Stomach smooth muscle (tissue), 2 donors: Measurements from ENCODE around the gene SPIRE2.
"Not testable (repeated sequence)": the region's sequence is repeated elsewhere in the genome, so short reads cannot be mapped to it uniquely, and the experiment has no call there.

Experiments
- H3K27ac ChIP-seq: one replicate; pipeline ENCODE4 v1.7.0; 2013; ENCODE audit warnings: mild to moderate bottlenecking, low read length, inconsistent platforms
- H3K27me3 ChIP-seq, 2 donors: one replicate each; pipeline ENCODE4 v1.7.0; 2013; ENCODE audit warnings: low read length in 2 of 2; ENCODE audit not compliant: insufficient read depth in 2 of 2, control insufficient read depth in 1 of 2
- H3K36me3 ChIP-seq, 2 donors: one replicate each; pipeline ENCODE4 v1.7.0; 2013; ENCODE audit warnings: low read length in 2 of 2; ENCODE audit not compliant: control insufficient read depth in 2 of 2, insufficient read depth in 2 of 2
- H3K4me1 ChIP-seq: one replicate; pipeline ENCODE4 v1.7.0; 2013; ENCODE audit warnings: low read length; ENCODE audit not compliant: control insufficient read depth, insufficient read depth
- H3K4me3 ChIP-seq, 2 donors: one replicate each; pipeline ENCODE4 v1.7.0; 2013; ENCODE audit warnings: low read length in 2 of 2
- H3K9ac ChIP-seq, 2 donors: one replicate each; pipeline ENCODE4 v1.7.0; 2013; ENCODE audit warnings: low read length in 2 of 2, mild to moderate bottlenecking in 1 of 2
- H3K9me3 ChIP-seq, 2 donors: one replicate each; pipeline ENCODE4 v1.7.0; 2013; ENCODE audit warnings: low read length in 2 of 2; ENCODE audit not compliant: control insufficient read depth in 2 of 2
- donor health status: healthy.
- donor health status: Pancreatic carcinoma.

Gene SPIRE2

GRCh38 chr16:89873109-89873971 is 45.1 kb downstream of the SPIRE2 start, which contains the start of gene TCF25:
TSS of gene TCF25 (plus strand) at chr16:89873592. CDS start at chr16:89873668, 76 bp downstream.
- peak within 1 kb of the TSS; percentile 99 for H3K27ac ChIP-seq
- no peaks in the 10 kb centered on the region for H3K27me3 ChIP-seq
- peaks cover 0 to 1% of the 10 kb centered on the region in 2 donors for H3K36me3 ChIP-seq
- no peaks in the 10 kb centered on the region for H3K9me3 ChIP-seq
- H3K4me1 ChIP-seq, result peaks cover 14% of the 10 kb centered on the region
- H3K4me3 ChIP-seq, result peak within 1 kb of the TSS; percentile 81 to 83
- peak within 1 kb of the TSS; percentile 96 to 97 for H3K9ac ChIP-seq

DNA sequence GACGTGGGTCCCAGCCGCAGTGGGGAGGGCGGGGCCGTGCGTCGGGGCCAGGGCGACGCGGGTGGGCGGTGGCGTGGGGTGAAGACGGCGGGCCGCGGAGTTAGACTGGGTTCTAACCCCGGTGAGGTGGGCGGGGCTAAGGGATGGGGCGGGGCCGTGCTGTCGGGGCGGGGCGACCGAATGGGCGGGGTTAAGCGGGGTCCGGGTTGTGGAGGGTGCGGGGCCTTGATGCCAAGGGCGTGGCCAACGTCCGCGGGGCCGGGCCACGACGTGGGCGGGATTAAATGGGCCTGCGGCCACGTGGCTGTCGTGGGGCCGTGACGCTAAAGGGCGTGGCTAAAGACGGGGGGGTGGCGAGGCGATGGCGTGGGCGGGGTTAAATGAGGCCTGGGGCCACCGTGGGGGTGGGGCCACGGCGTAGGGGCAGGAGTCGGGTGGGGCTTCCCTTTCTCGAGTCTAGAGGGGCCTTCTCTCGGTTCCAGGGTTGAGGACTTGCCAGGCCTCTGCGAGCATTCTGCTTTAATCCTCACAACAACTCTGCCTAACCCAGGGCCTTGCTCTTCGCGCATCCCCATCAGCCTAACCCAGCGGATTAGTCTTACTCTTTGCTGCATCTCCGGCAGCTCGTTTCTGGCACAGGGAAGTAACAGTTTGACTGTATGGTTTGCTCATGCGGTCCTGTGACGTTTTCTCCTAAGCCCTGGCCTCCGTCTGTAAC is 45.9 kb downstream of the SPIRE2 start:
- peak overlapping the region; percentile 60 to 97 for H3K9ac ChIP-seq
- H3K27me3 ChIP-seq, result no peaks in the 10 kb centered on the region
- peak overlapping the region; percentile 99 for H3K27ac ChIP-seq
- peaks cover 14% of the 10 kb centered on the region for H3K4me1 ChIP-seq
- H3K4me3 ChIP-seq, result peak overlapping the region; percentile 67 to 83
- H3K36me3 ChIP-seq, result peaks cover 7 to 9% of the 10 kb centered on the region in 2 donors
- no peaks in the 10 kb centered on the region for H3K9me3 ChIP-seq

DNA sequence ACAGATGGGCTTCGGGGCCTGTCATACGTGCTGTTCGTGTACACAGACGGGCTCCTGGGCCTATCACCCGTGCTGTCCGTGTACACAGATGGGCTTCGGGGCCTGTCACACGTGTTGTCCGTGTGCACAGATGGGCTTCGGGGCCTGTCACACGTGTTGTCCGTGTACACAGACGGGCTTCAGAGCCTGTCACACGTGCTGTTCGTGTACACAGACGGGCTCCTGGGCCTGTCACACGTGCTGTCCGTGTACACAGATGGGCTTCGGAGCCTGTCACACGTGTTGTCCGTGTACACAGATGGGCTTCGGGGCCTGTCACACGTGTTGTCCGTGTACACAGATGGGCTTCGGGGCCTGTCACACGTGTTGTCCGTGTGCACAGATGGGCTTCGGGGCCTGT is 50.8 kb downstream of the SPIRE2 start:
- H3K9me3 ChIP-seq, H3K4me3 ChIP-seq, H3K27ac ChIP-seq, H3K4me1 ChIP-seq, H3K27me3 ChIP-seq, H3K9ac ChIP-seq: not testable (repeated sequence)
- H3K36me3 ChIP-seq, result peaks cover 34 to 35% of the 10 kb centered on the region in 2 donors

DNA sequence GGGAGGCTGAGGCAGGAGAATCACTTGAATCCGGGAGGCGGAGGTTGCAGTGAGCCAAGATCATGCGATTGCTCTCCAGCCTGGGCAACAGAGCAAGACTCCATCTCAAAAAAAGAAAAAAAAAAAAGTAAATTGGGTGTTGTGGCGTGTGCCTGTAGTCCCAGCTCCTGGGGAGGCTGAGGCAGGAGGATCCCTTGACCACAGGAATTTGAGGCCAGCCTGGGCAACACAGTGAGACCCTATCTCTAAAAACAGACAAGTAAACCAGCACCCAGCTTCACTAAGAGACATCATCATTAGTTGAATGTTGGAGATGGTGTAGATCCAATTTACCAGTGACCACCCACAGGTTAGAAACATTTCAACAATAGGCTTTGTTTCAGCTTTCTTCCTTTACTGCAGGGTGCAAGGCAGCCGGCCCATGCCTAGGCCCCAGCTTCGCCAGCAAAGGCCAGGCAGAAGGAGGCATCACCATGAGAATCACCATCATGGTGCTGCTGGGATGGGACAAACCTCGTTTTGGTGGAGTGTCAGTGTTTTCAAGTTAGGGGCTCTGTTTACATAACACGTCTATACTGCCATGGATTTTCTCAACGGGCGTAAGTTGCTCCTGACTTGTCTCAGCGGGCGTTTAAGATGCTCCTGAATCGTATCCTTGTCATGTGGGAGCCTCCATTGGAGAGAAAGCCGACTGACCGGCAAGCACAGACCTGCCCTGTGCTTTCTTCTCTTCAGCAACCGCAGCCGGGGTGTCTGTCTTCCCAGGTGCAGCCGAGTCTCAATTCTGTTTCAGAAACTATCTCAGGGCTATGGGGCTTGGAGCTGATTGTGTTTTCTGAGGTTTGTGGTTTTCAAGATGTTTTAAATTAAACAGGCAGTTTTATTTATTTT is 52.4 kb downstream of the SPIRE2 start:
- H3K27me3 ChIP-seq, result no peaks in the 10 kb centered on the region
- H3K36me3 ChIP-seq, result peaks cover 45 to 46% of the 10 kb centered on the region in 2 donors
- H3K27ac ChIP-seq, result no peak overlapping the region
- H3K9me3 ChIP-seq, result no peaks in the 10 kb centered on the region
- H3K4me1 ChIP-seq, result no peaks in the 10 kb centered on the region
- H3K9ac ChIP-seq, result no peak overlapping the region
- no peak overlapping the region for H3K4me3 ChIP-seq

- Histone ChIP-seq H3K27me3 (no peaks in the 10 kb centered on the region), H3K9me3 (no peaks in the 10 kb centered on the region), H3K27ac (no peak overlapping the region), H3K9ac (no peak overlapping the region), H3K4me1 (no peaks in the 10 kb centered on the region), H3K4me3 (no peak overlapping the region), H3K36me3 (peaks cover 45 to 46% of the 10 kb centered on the region in 2 donors)
Observed at GRCh38 chr16:89881368-89881730, 53.1 kb downstream of the SPIRE2 start.

DNA sequence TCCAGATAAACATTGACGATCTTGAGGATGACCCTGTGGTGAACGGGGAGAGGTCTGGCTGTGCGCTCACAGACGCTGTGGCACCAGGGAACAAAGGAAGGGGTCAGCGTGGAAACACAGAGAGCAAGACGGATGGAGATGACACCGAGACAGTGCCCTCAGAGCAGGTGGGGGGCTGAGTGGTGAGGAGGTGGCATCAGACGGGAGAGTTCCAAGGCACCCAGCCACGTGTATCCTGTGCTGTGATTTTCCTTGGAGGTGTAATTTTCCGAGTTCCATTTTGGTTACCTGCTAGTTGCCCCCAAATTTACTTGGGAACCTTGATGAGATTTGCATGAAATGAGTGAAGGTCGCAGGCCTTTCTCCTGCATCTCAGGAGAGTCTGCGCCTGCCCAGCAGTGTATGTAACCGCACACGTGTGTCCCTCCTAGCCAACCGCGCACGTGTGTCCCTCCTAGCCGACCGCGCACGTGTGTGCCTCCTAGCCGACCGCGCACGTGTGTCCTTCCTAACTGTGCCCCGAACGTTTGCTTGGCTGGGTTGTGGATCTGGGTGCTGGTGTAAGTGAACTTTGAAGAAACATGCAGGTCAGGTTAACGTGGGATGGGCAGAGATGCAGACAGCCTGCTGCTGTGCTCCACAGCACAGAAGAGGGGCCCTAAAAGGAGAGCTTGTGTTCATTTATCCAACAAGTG is 55.2 kb downstream of the SPIRE2 start:
- H3K36me3 ChIP-seq, result peaks cover 57% of the 10 kb centered on the region in 2 donors

DNA sequence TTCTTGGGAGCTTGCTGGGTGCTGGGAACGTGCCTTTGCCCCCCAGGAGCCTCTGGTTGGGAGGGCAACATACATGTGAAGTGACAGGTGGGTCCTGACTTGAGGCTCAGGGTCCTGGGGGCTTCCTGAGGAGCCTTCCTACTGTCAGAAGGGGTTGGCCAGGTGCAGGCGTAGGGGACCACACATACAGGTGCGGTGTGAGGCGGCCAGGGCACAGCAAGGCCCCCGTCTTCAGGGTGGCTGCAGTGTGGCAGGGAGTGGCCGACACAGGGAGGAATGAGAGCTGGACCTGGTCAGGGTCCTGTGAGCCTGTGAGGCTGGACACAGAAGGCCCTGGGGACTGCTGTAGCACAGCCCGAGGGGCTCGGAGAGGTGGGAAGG is 55.8 kb downstream of the SPIRE2 start:
- no peaks in the 10 kb centered on the region for H3K4me1 ChIP-seq
- peaks cover 52% of the 10 kb centered on the region in 2 donors for H3K36me3 ChIP-seq
- no peak overlapping the region for H3K27ac ChIP-seq
- H3K27me3 ChIP-seq, result no peaks in the 10 kb centered on the region
- H3K9ac ChIP-seq, result no peak overlapping the region
- no peaks in the 10 kb centered on the region for H3K9me3 ChIP-seq
- H3K4me3 ChIP-seq, result no peak overlapping the region

More for the DNA sequence above, 55.2 kb downstream of the SPIRE2 start:
- H3K4me1 ChIP-seq, result no peaks in the 10 kb centered on the region
- H3K9me3 ChIP-seq, result no peaks in the 10 kb centered on the region
- H3K9ac ChIP-seq, result no peak overlapping the region
- no peak overlapping the region for H3K27ac ChIP-seq
- H3K4me3 ChIP-seq, result no peak overlapping the region
- H3K27me3 ChIP-seq, result no peaks in the 10 kb centered on the region

GRCh38 chr16:89887243-89887642 is 59.0 kb downstream of the SPIRE2 start:
- Histone ChIP-seq H3K36me3 (peaks cover 49 to 56% of the 10 kb centered on the region in 2 donors), H3K4me3 (no peak overlapping the region)

GRCh38 chr16:89890200-89890599 is 61.9 kb downstream of the SPIRE2 start:
- Histone ChIP-seq H3K9me3 (no peaks in the 10 kb centered on the region), H3K36me3 (peaks cover 35 to 51% of the 10 kb centered on the region in 2 donors), H3K4me1 (peaks cover 4% of the 10 kb centered on the region), H3K27me3 (no peaks in the 10 kb centered on the region), H3K9ac (no peak overlapping the region), H3K27ac (no peak overlapping the region), H3K4me3 (no peak overlapping the region)

More at GRCh38 chr16:89887243-89887642, 59.0 kb downstream of the SPIRE2 start:
- H3K4me1 ChIP-seq, result peaks cover 4% of the 10 kb centered on the region
- no peaks in the 10 kb centered on the region for H3K27me3 ChIP-seq
- H3K9me3 ChIP-seq, result no peaks in the 10 kb centered on the region
- no peak overlapping the region for H3K27ac ChIP-seq
- no peak overlapping the region for H3K9ac ChIP-seq
